BE2C (cell line): ENCODE results near the gene ZCCHC24.

Experiments used
- DNase-seq: peaks from one replicate; pipeline ENCODE4 v3.0.0-alpha.2; 2020
- H3K27me3 ChIP-seq: fragments of 250-450 bp; sonication (Bioruptor Pico); 2 replicates; pipeline ENCODE4 v1.5.1; 2020; ENCODE audit warnings: mild to moderate bottlenecking
- H3K36me3 ChIP-seq: fragments of 250-450 bp; sonication (Bioruptor Pico); 2 replicates; pipeline ENCODE4 v1.5.1; 2020; ENCODE audit warnings: mild to moderate bottlenecking
- H3K4me1 ChIP-seq: fragments of 250-450 bp; sonication (Bioruptor Pico); 2 replicates; pipeline ENCODE4 v1.5.1; 2020
- H3K4me3 ChIP-seq: 2 replicates; pipeline ENCODE4 v1.5.1; 2011; ENCODE audit warnings: low read depth, low read length
- H3K9me3 ChIP-seq: fragments of 250-450 bp; sonication (Bioruptor Pico); 2 replicates; pipeline ENCODE4 v1.5.1; 2020
- CTCF ChIP-seq: IDR thresholded peaks from 2 replicates; pipeline ENCODE4 v1.5.1; 2012; ENCODE audit warnings: mild to moderate bottlenecking, low read depth, low read length

Gene ZCCHC24

GRCh38 chr10:79440281-79440680, 5.1 kb downstream of the ZCCHC24 start:
- Histone ChIP-seq H3K27me3 (no peaks in the 10 kb centered on the region; the same call in 1 of the 2 replicates), H3K9me3 (no peaks in the 10 kb centered on the region), H3K36me3 (no peaks in the 10 kb centered on the region), H3K4me1 (peaks cover 13% of the 10 kb centered on the region), H3K4me3 (no peak overlapping the region)
- TF ChIP-seq CTCF = no peak
- DNase-seq = no peak

- DNase-seq = no peak
- H3K9me3 ChIP-seq = no peaks in the 10 kb centered on the region
- no peak for TF ChIP-seq CTCF
- H3K27me3 ChIP-seq = no peaks in the 10 kb centered on the region
- H3K4me1 ChIP-seq = peaks cover 3% of the 10 kb centered on the region
- H3K4me3 ChIP-seq = no peak overlapping the region
- no peaks in the 10 kb centered on the region for H3K36me3 ChIP-seq
Observed at GRCh38 chr10:79438699-79439085, 6.7 kb downstream of the ZCCHC24 start.

- H3K4me1 ChIP-seq = peaks cover 3% of the 10 kb centered on the region; the same call in 1 of the 2 replicates
- H3K36me3 ChIP-seq = no peaks in the 10 kb centered on the region
- peak; percentile 38 for TF ChIP-seq CTCF
- no peak for DNase-seq
- H3K9me3 ChIP-seq = no peaks in the 10 kb centered on the region
- no peak overlapping the region for H3K4me3 ChIP-seq
- H3K27me3 ChIP-seq = no peaks in the 10 kb centered on the region
Observed at GRCh38 chr10:79438021-79438698, 7.3 kb downstream of the ZCCHC24 start.

GRCh38 chr10:79437111-79437814, 8.2 kb downstream of the ZCCHC24 start:
- peaks cover 3% of the 10 kb centered on the region; the same call in 1 of the 2 replicates for H3K4me1 ChIP-seq
- no peaks in the 10 kb centered on the region for H3K9me3 ChIP-seq
- no peak for DNase-seq
- H3K36me3 ChIP-seq = no peaks in the 10 kb centered on the region
- no peaks in the 10 kb centered on the region for H3K27me3 ChIP-seq
- H3K4me3 ChIP-seq = no peak overlapping the region
- no peak for TF ChIP-seq CTCF

- Histone ChIP-seq H3K4me1 (peaks cover 3% of the 10 kb centered on the region; the same call in 1 of the 2 replicates), H3K27me3 (no peaks in the 10 kb centered on the region), H3K9me3 (no peaks in the 10 kb centered on the region), H3K4me3 (no peak overlapping the region), H3K36me3 (no peaks in the 10 kb centered on the region)
- DNase-seq = no peak
- no peak for TF ChIP-seq CTCF
Observed at GRCh38 chr10:79436850-79437103, 8.6 kb downstream of the ZCCHC24 start.
